HG02623 (cell line): ENCODE measurements around the gene EHMT1.
"Not testable (repeated sequence)": the region's sequence is repeated elsewhere in the genome, so short reads cannot be mapped to it uniquely, and the experiment has no call there.

Experiments used
- ATAC-seq: cut with Tn5 transposase; IDR thresholded peaks from one replicate; pipeline ENCODE4 v1.9.1; 2021; ENCODE audit warnings: moderate library complexity; ENCODE audit not compliant: unreplicated experiment

EHMT1 gene

GRCh38 chr9:137757613-137758029 is 138.8 kb downstream of the EHMT1 start:
- no peak for ATAC-seq

DNA sequence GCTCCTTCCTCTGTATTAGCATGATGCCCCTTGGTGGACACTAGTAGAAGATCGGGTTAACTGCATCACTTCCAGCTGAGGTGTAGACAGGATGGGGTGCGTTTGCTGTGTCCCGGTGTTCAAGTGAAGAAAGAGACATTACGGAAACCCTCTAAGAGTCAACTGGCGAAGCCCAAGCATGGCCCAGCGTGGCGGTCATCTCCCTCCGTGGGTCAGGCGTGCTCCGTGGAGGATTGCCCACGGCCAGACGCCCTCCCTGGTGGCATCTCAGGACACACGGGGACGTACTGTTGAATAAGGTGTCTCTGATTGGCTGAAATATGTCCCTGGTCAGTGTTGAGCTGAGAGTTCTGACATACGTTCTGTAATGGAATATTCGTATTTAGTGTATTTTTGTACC is 139.3 kb downstream of the EHMT1 start:
- ATAC-seq: no peak

- no peak for ATAC-seq
These were observed 140.3 kb downstream of the EHMT1 start for GRCh38 chr9:137759117-137759516.

GRCh38 chr9:137759649-137760321 is 141.0 kb downstream of the EHMT1 start:
- no peak for ATAC-seq

DNA sequence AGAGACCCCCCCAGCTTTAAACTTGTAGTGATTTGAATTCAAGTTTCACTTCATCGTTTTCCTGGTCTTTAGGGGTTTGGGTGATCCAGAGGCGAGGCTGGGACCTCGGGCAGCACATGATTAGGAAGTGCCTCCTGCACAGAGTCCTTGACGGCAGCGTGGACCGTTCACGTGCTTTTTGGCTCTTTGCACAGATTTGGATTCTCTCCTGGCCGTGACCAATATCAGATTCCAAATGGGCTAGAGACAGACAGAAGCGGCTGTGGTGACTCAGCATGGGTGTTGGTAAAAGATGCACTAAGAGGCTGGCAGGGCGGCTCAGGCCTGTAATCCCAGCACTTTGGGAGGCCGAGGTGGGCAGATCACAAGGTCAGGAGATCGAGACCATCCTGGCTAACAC is 141.6 kb downstream of the EHMT1 start:
- no peak for ATAC-seq

- ATAC-seq: no peak
These were observed 142.2 kb downstream of the EHMT1 start for GRCh38 chr9:137761032-137761431.

- no peak for ATAC-seq
These were observed 143.0 kb downstream of the EHMT1 start for GRCh38 chr9:137761793-137762192.

- ATAC-seq: no peak
These were observed 143.7 kb downstream of the EHMT1 start for GRCh38 chr9:137762414-137763061.

DNA sequence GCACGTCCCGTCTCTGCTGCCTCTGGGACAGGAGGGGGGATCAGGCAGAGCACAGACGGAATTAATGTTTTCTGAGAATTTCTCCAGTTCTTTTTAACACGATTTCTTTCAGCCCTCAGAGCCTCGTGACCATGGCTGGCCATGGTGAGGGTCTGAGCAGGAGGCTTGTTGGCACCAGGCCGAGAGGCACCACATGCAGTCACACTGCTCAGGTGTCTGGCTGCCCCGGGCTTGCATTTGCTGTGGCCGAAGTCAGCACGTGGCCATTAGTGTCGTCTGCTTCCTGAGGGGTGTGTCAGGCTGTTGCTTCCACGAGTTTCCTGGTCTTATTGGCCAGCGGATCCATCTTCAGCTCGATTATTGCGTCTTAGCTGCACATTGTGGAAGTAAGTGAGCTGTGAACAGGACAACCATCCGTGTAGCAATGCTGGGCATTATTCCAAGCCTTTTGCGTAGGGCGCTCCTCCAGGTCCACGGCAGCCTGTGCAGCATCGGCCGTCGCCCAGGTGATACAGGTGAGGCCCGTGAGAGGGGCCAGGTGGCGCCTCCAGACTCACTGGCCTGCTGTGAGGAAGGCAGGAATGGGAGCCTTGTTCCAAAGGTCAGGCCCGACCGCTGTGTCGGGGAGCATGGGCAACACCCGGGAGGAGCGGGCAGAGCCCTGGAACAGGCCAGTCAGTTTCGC is 144.6 kb downstream of the EHMT1 start:
- ATAC-seq: no peak

- ATAC-seq: no peak
These were observed 145.4 kb downstream of the EHMT1 start for GRCh38 chr9:137764171-137764671.

DNA sequence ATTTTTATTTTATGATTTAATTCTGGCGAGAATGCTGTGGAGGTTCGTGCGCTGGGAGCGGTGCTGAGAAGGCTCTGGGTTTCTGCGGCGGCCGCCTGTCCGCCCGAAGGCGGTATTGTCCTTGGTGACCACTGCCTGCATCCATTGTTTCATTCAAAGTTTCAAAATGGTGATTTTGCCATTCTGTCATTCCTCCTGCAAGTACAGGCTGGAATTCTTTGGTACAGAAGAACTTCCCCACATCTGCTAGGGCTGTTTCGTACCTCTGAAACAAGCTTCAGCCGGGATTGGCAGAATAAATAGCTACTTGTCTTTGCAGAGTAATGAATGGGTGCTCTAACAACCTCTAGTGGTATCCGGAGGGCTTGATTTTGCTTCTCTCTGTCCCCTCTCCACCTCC is 146.2 kb downstream of the EHMT1 start:
- no peak for ATAC-seq

GRCh38 chr9:137765536-137765935 is 146.7 kb downstream of the EHMT1 start:
- ATAC-seq: no peak

GRCh38 chr9:137771580-137771979 is 152.8 kb downstream of the EHMT1 start:
- no peak for ATAC-seq

DNA sequence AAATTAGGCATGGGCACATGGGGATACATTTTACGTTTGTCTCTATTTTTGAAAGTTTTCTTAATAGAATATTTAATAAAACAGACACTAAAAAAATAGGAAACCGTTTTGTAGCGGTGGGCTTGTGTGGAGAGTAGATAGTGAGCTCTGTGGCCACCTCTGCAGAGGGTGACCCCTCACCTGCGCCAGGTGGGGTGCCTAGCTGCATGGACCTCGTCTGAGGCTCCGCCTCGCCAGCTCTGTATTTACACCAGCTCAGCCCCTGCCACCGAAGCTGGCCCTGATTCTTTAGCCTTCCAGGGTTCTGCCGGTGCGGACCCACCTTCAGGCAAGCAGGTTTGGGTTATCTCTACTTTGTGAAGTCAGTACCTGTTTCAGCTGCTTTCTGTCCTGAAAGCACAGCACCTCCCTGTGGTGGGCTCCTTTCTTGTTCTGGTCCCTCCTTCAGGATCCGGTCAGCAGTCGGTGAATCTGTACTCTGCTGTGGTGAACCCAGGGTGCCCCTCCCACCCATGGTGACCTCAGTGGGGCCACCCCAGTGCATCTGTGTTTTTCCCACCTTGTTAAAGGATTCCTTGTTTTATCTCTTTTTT is 153.6 kb downstream of the EHMT1 start:
- no peak for ATAC-seq

DNA sequence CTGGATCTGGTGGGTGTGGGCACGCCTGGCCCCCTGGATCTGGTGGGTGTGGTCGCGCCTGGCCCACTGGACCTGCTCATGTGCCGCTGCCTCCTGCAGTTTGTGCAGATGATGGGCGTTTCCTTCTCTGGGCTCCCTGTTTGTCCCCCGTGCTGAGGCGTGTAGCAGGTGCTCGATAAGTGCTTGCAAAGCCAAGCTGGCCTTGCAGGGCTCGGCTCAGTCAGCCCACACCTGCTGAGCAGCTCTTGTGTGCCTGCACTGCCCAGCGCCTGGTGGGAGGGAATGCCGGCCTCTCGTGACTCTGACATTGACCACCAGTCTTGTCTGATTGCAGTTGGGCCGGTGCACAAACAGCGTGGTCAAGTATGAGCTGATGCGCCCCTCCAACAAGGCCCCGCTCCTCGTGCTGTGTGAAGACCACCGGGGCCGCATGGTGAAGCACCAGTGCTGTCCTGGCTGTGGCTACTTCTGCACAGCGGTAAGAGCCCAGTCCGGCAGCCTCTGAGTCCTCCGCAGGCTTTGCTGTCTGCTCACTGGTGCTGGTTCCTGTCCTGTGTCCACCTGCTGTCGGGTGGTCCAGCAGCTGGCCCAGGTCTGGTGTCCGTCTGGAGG is 156.1 kb downstream of the EHMT1 start:
- ATAC-seq: no peak

DNA sequence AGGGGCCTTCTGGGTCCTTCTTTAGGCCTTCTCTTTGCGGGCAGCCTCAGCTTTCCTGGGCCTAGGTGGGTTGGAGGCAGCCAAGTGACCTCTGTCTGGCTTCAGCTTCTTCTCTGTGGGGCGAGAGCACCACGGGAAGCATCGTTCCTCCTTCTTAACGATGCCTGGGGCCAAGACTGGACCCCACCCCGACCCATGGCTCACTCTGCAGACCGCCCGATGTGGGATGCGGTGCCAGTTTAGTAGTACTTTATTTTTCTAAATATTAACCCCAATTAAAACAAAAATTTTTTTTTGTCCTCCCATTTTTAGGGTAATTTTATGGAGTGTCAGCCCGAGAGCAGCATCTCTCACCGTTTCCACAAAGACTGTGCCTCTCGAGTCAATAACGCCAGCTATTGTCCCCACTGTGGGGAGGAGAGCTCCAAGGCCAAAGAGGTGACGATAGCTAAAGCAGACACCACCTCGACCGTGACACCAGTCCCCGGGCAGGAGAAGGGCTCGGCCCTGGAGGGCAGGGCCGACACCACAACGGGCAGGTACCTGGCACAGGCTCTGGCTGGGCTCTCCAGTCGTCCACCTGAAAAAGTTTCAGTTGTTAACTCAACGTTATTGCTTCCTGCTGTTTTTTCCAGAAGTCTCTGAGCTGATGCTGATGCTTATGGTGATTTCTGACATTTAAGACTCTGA is 157.6 kb downstream of the EHMT1 start:
- ATAC-seq: no peak

- ATAC-seq: no peak
These were observed 159.0 kb downstream of the EHMT1 start for GRCh38 chr9:137777761-137778160.

GRCh38 chr9:137778336-137778735 is 159.5 kb downstream of the EHMT1 start:
- ATAC-seq: no peak

DNA sequence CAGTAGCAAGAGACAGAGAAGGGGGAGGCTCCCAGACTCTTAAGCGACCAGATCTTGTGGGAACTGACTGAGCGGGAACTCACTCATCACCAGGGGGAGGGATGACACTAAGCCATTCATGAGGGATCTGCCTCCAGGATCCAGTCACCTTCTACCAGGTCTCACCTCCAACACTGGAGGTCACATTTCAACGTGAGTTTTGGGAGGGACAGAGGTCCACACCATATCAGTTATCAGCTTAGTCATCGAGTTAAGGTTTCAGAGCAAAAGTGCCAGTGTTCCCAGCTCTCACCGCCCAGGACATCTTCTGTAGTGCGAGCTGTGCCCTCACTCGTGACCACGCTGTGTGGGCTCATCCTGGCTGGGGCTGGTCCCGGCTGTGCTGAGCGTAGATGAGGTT is 160.1 kb downstream of the EHMT1 start:
- no peak for ATAC-seq

GRCh38 chr9:137780031-137780430 is 161.2 kb downstream of the EHMT1 start:
- not testable (repeated sequence) for ATAC-seq
